ENCODE results near the gene NME4. TPM values are rescaled to one million over a fixed set of nuclear protein-coding genes. Genes with fewer than 3 reads are reported as not detected.

The NME4 gene
- total RNA-seq, 1 experiment from 2014 or later: 140 TPM

DNA sequence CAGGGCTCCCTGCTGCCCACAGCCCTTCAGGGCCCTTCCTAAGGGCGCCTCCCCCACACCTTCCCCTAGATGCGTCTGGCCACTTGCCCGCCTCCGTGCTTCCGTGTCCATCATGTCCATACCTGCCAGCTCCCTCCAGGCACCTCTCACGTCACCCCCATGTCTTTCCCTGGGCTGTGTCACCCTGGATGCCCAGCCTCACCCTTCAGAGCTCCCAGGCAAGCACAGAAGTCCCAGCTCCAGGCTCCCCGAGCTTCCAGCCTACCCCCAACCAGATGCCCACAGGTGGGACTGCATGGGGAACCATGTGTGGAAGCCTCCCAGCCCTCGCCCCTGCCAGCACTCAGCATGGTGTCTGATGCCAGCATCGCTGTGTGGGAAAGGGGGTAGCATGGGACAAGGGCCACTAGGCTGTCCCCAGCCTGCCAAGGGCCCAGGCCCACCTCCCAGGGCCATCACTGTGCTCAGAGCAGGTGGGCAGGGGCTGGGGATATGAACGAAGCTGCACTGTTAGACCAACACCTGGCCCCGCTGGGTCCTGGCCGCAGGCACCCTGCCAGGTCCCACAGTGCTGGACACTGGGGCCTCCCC lies 42.6 kb upstream of the NME4 start:
- H3K9me3 Mint-ChIP-seq (ENCODE audit: unreplicated experiment): no peaks in the 10 kb centered on the region
- H3K27ac Mint-ChIP-seq (ENCODE audit: unreplicated experiment): no peak overlapping the region
- Histone ChIP-seq H3K4me3 (ENCODE audit: low read depth, low read length) (no peak overlapping the region), H3K36me3 (ENCODE audit: control insufficient read depth, insufficient read depth, low read length) (no peaks in the 10 kb centered on the region; the same call in 1 of the 2 replicates), H3K9me3 (no peaks in the 10 kb centered on the region), H3K4me1 (peaks cover 9% of the 10 kb centered on the region; the same call in 1 of the 2 replicates), H3K27me3 (replicated peaks; ENCODE audit: control insufficient read depth, insufficient read depth, low read length) (no peaks in the 10 kb centered on the region)
- no peak overlapping the region for H3K4me3 Mint-ChIP-seq (ENCODE audit: unreplicated experiment)
- no peaks in the 10 kb centered on the region for H3K36me3 Mint-ChIP-seq (ENCODE audit: insufficient read depth, unreplicated experiment)
- no TSS peak for BruUV-seq (replicated peaks)
- ChIA-PET CTCF (no interaction called here), POLR2A (no interaction called here)
- intact Hi-C loops (cut with micrococcal nuclease; ENCODE audit: unreplicated experiment): loop anchor here (5.0 kb wide), 1 partner anchor 127 kb away; the partner anchor contains the start of gene LUC7L
- TF ChIP-seq CTCF (IDR thresholded peaks at IDR 0.05; ENCODE audit: insufficient read depth in 1 of 2, low read depth in 1 of 2, low read length in 1 of 2, severe bottlenecking in 1 of 2, unreplicated experiment in 1 of 2): no peak
- H3K27me3 Mint-ChIP-seq (ENCODE audit: insufficient read depth, unreplicated experiment): no peaks in the 10 kb centered on the region
- H3K4me1 Mint-ChIP-seq (ENCODE audit: low read depth, unreplicated experiment): no peaks in the 10 kb centered on the region
- DNase-seq: no peak

DNA sequence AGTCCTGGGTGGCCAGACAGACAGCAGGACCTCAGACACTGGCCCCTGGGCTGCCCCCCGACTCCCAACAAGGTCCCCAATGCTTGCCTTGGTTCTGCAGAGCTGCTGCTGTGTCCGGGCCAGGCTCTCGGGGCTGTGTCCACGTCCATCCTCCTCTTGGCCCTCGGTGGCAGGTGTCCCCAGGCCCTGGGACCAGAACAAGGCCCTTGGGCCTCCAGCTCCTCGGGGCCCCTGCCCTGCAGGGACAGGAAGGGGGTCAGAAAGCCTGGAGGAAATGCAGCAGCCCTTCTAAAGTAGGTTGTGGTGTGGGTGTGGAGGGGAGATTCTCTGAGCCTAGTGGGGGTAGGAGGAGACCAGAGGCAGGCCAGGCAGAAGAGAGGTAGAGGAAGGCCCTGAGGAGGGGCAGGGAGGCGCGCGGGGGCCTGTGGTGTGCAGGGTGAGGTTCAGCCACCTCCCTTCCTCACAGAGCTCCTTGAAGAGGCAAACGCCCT lies 42.0 kb upstream of the NME4 start:
- CTCF ChIA-PET: no interaction called here
- intact Hi-C loops (cut with micrococcal nuclease; ENCODE audit: unreplicated experiment): loop anchor here (5.0 kb wide), 1 partner anchor 128 kb away; the partner anchor contains the start of gene LUC7L
- Histone ChIP-seq H3K4me1 (peaks cover 9% of the 10 kb centered on the region; the same call in 1 of the 2 replicates), H3K27me3 (replicated peaks; ENCODE audit: control insufficient read depth, insufficient read depth, low read length) (no peaks in the 10 kb centered on the region), H3K9me3 (no peaks in the 10 kb centered on the region), H3K36me3 (ENCODE audit: control insufficient read depth, insufficient read depth, low read length) (no peaks in the 10 kb centered on the region; the same call in 1 of the 2 replicates), H3K4me3 (ENCODE audit: low read depth, low read length) (no peak overlapping the region)
- no peaks in the 10 kb centered on the region for H3K4me1 Mint-ChIP-seq (ENCODE audit: low read depth, unreplicated experiment)
- H3K36me3 Mint-ChIP-seq (ENCODE audit: insufficient read depth, unreplicated experiment): no peaks in the 10 kb centered on the region
- DNase-seq: no peak
- BruUV-seq (replicated peaks): no TSS peak
- TF ChIP-seq CTCF (IDR thresholded peaks at IDR 0.05; ENCODE audit: insufficient read depth in 1 of 2, low read depth in 1 of 2, low read length in 1 of 2, severe bottlenecking in 1 of 2, unreplicated experiment in 1 of 2): no peak
- no peak overlapping the region for H3K27ac Mint-ChIP-seq (ENCODE audit: unreplicated experiment)
- POLR2A ChIA-PET: no interaction called here
- no peak overlapping the region for H3K4me3 Mint-ChIP-seq (ENCODE audit: unreplicated experiment)
- H3K9me3 Mint-ChIP-seq (ENCODE audit: unreplicated experiment): no peaks in the 10 kb centered on the region
- no peaks in the 10 kb centered on the region for H3K27me3 Mint-ChIP-seq (ENCODE audit: insufficient read depth, unreplicated experiment)

GRCh38 chr16:356741-357140 lies 40.3 kb upstream of the NME4 start:
- Mint-ChIP-seq H3K9me3 (ENCODE audit: unreplicated experiment) (no peaks in the 10 kb centered on the region), H3K4me1 (ENCODE audit: low read depth, unreplicated experiment) (no peaks in the 10 kb centered on the region), H3K4me3 (ENCODE audit: unreplicated experiment) (no peak overlapping the region), H3K36me3 (ENCODE audit: insufficient read depth, unreplicated experiment) (peaks cover 6% of the 10 kb centered on the region), H3K27me3 (ENCODE audit: insufficient read depth, unreplicated experiment) (no peaks in the 10 kb centered on the region), H3K27ac (ENCODE audit: unreplicated experiment) (no peak overlapping the region)
- CTCF ChIA-PET: no interaction called here
- Histone ChIP-seq H3K36me3 (ENCODE audit: control insufficient read depth, insufficient read depth, low read length) (no peaks in the 10 kb centered on the region), H3K9me3 (no peaks in the 10 kb centered on the region), H3K27me3 (replicated peaks; ENCODE audit: control insufficient read depth, insufficient read depth, low read length) (no peaks in the 10 kb centered on the region), H3K4me1 (peaks cover 5% of the 10 kb centered on the region; the same call in 1 of the 2 replicates), H3K4me3 (ENCODE audit: low read depth, low read length) (no peak overlapping the region)
- BruUV-seq (replicated peaks): no TSS peak
- POLR2A ChIA-PET: no interaction called here
- intact Hi-C loops (cut with micrococcal nuclease; ENCODE audit: unreplicated experiment): no loop called here
- no peak for TF ChIP-seq CTCF (IDR thresholded peaks at IDR 0.05; ENCODE audit: insufficient read depth in 1 of 2, low read depth in 1 of 2, low read length in 1 of 2, severe bottlenecking in 1 of 2, unreplicated experiment in 1 of 2)
- DNase-seq: no peak

Data from Caco-2 (cell line).